Panc1 (cell line): Measurements from ENCODE around the gene KCNQ1.

Experiments
- CTCF ChIP-seq: fragments of 450-650 bp; IDR thresholded peaks from 2 replicates; pipeline ENCODE4 v1.5.1; 2017; ENCODE audit warnings: mild to moderate bottlenecking
- POLR2AphosphoS5 ChIP-seq: IDR thresholded peaks from 2 replicates; pipeline ENCODE4 v1.6.1; 2012; ENCODE audit warnings: mild to moderate bottlenecking, low read depth, low read length, moderate library complexity
- SIN3A ChIP-seq: IDR thresholded peaks from 2 replicates; pipeline ENCODE4 v1.6.1; 2012; ENCODE audit warnings: low read depth, mild to moderate bottlenecking, low read length, moderate library complexity, borderline replicate concordance; ENCODE audit not compliant: insufficient read depth

- TF ChIP-seq POLR2AphosphoS5, result no peak
- no peak for TF ChIP-seq SIN3A
- TF ChIP-seq CTCF, result no peak
These were observed 137.6 kb downstream of the KCNQ1 start for GRCh38 chr11:2582351-2582945.
